22Rv1 (cell line): ENCODE measurements around the gene SGCD.

Source experiments
- ZFX ChIP-seq: fragments of 450-650 bp; IDR thresholded peaks from 2 replicates; pipeline ENCODE4 v1.6.1; 2017; ENCODE audit warnings: antibody characterized with exemption, borderline replicate concordance
- TF ChIP-seq, protein P1 (sequence below): fragments of 450-650 bp; IDR thresholded peaks from 2 replicates; pipeline ENCODE4 v1.5.1; 2017; ENCODE audit warnings: mild to moderate bottlenecking

GRCh38 chr5:156328161-156328560 is 1.2 kb downstream of the SGCD start:
- TF ChIP-seq, protein P1, sequence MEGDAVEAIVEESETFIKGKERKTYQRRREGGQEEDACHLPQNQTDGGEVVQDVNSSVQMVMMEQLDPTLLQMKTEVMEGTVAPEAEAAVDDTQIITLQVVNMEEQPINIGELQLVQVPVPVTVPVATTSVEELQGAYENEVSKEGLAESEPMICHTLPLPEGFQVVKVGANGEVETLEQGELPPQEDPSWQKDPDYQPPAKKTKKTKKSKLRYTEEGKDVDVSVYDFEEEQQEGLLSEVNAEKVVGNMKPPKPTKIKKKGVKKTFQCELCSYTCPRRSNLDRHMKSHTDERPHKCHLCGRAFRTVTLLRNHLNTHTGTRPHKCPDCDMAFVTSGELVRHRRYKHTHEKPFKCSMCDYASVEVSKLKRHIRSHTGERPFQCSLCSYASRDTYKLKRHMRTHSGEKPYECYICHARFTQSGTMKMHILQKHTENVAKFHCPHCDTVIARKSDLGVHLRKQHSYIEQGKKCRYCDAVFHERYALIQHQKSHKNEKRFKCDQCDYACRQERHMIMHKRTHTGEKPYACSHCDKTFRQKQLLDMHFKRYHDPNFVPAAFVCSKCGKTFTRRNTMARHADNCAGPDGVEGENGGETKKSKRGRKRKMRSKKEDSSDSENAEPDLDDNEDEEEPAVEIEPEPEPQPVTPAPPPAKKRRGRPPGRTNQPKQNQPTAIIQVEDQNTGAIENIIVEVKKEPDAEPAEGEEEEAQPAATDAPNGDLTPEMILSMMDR, result no peak
- TF ChIP-seq ZFX, result no peak
